SK-N-SH (cell line): ENCODE measurements around the gene NAV2. TPM values are rescaled to one million over a fixed set of nuclear protein-coding genes. Genes with fewer than 3 reads are reported as not detected.

Experiments
- CTCF ChIA-PET: fragments of 300-600, 350-600 bp; formaldehyde crosslinking; extraction: SDS; loops from one replicate; lab custom pipeline; 2021; lab: Yijun Ruan, JAX
- POLR2A ChIA-PET: fragments of 350-600 bp; sonication (Branson Sonifier 250); formaldehyde crosslinking; extraction: SDS; loops from one replicate; lab custom pipeline; 2020; ENCODE audit warnings: antibody characterized with exemption, inconsistent platforms; lab: Yijun Ruan, JAX
- DNase-seq: peaks from one replicate; pipeline ENCODE4 v3.0.0; 2012
- H2AFZ ChIP-seq: fragments of 200-600 bp; sonication (generic); 2 replicates; pipeline ENCODE4 v1.8.1; 2016; ENCODE audit warnings: antibody characterized with exemption, mild to moderate bottlenecking, low read depth
- H3F3A ChIP-seq: fragments of 200-600 bp; sonication (generic); replicated peaks from 2 replicates; pipeline ENCODE3; 2016; ENCODE audit warnings: antibody characterized with exemption, mild to moderate bottlenecking; ENCODE audit not compliant: insufficient read depth
- H3K27ac ChIP-seq, 2 experiments: fragments of 200-500 bp in 1 of 2; fragments of 200-600 bp in 1 of 2; sonication (Bioruptor generic) in 1 of 2; sonication (generic), shearing (Covaris generic) in 1 of 2; 2 replicates each; pipeline versions ENCODE4 v1.5.1 to v1.6.1; 2014 to 2016; ENCODE audit warnings: low read depth in 2 of 2, inconsistent platforms in 1 of 2, low read length in 1 of 2, mild to moderate bottlenecking in 1 of 2, mixed read lengths in 1 of 2
- H3K27me3 ChIP-seq: fragments of 200-600 bp; sonication (generic), shearing (Covaris generic); 2 replicates; pipeline ENCODE4 v1.6.1; 2016; ENCODE audit warnings: mixed run types; ENCODE audit not compliant: insufficient read depth
- H3K36me3 ChIP-seq, 2 experiments: fragments of 200-500 bp in 1 of 2; fragments of 200-600 bp in 1 of 2; sonication (Bioruptor generic) in 1 of 2; sonication (generic) in 1 of 2; replicated peaks in 1 of 2; 2 replicates each; pipeline versions ENCODE3 to v1.5.1; 2014 to 2016; ENCODE audit warnings: low read length in 1 of 2, mild to moderate bottlenecking in 1 of 2; ENCODE audit not compliant: insufficient read depth in 2 of 2, control insufficient read depth in 1 of 2
- H3K4me1 ChIP-seq, 2 experiments: fragments of 200-500 bp in 1 of 2; fragments of 200-600 bp in 1 of 2; sonication (Bioruptor generic) in 1 of 2; sonication (generic), shearing (Covaris generic) in 1 of 2; 2 replicates each; pipeline versions ENCODE4 v1.5.1 to v1.6.1; 2014 to 2016; ENCODE audit warnings: low read depth in 1 of 2, low read length in 1 of 2, mixed run types in 1 of 2; ENCODE audit not compliant: insufficient read depth in 2 of 2, control insufficient read depth in 1 of 2
- H3K4me2 ChIP-seq: fragments of 200-600 bp; sonication (generic), shearing (Covaris generic); 2 replicates; pipeline ENCODE4 v1.6.1; 2017; ENCODE audit warnings: mixed run types
- H3K4me3 ChIP-seq, 2 experiments: fragments of 200-500 bp in 1 of 2; fragments of 200-600 bp in 1 of 2; sonication (Bioruptor generic) in 1 of 2; sonication (generic), shearing (Covaris generic) in 1 of 2; 2 replicates each; pipeline versions ENCODE4 v1.5.1 to v1.8.1; 2014 to 2016; ENCODE audit warnings: low read depth in 2 of 2, inconsistent platforms in 1 of 2, low read length in 1 of 2, mild to moderate bottlenecking in 1 of 2, mixed read lengths in 1 of 2, moderate library complexity in 1 of 2
- H3K79me2 ChIP-seq: fragments of 200-600 bp; sonication (generic); 2 replicates; pipeline ENCODE4 v1.8.1; 2017; ENCODE audit warnings: mild to moderate bottlenecking; ENCODE audit not compliant: insufficient read depth
- H3K9ac ChIP-seq: fragments of 200-600 bp; sonication (generic); 2 replicates; pipeline ENCODE4 v1.6.1; 2017; ENCODE audit warnings: mixed run types
- H3K9me2 ChIP-seq: fragments of 200-600 bp; sonication (generic); 2 replicates; pipeline ENCODE4 v1.6.1; 2017; ENCODE audit warnings: mixed run types
- H3K9me3 ChIP-seq: fragments of 200-600 bp; sonication (generic); 2 replicates; pipeline ENCODE4 v1.6.1; 2017; ENCODE audit warnings: mixed run types, mild to moderate bottlenecking, moderate library complexity
- H4K20me1 ChIP-seq: fragments of 200-600 bp; sonication (generic); 2 replicates; pipeline ENCODE4 v1.6.1; 2017; ENCODE audit warnings: mild to moderate bottlenecking, mixed run types; ENCODE audit not compliant: insufficient read depth
- CHD2 ChIP-seq: fragments of 150-350 bp; IDR thresholded peaks from 2 replicates; pipeline ENCODE4 v1.6.1; 2018; ENCODE audit warnings: low read length; ENCODE audit not compliant: partially characterized antibody
- CTCF ChIP-seq: fragments of 200-600 bp; sonication (generic); IDR thresholded peaks from 2 replicates; pipeline ENCODE4 v1.6.1; 2017; ENCODE audit warnings: antibody characterized with exemption, mild to moderate bottlenecking, moderate library complexity
- ELF1 ChIP-seq: IDR thresholded peaks from 2 replicates; pipeline ENCODE4 v1.4.0; 2012
- EP300 ChIP-seq, 2 experiments: IDR thresholded peaks; 2 replicates each; pipeline versions ENCODE4 v1.4.0 to v1.6.1; 2012; ENCODE audit warnings: borderline replicate concordance in 1 of 2, low read depth in 1 of 2, low read length in 1 of 2
- EZH2phosphoT487 ChIP-seq: fragments of 200-600 bp; sonication (generic); IDR thresholded peaks from 2 replicates; pipeline ENCODE4 v1.6.1; 2017; ENCODE audit warnings: low read depth, mixed run types, mild to moderate bottlenecking, antibody characterized with exemption, moderate library complexity, borderline replicate concordance
- JUND ChIP-seq: IDR thresholded peaks from 2 replicates; pipeline ENCODE4 v1.4.0; 2012
- PBX3 ChIP-seq: IDR thresholded peaks from 2 replicates; pipeline ENCODE4; 2012
- REST ChIP-seq: IDR thresholded peaks from 2 replicates; pipeline ENCODE4 v1.6.1; 2012; ENCODE audit warnings: mild to moderate bottlenecking, low read depth, low read length, moderate library complexity
- RFX5 ChIP-seq: IDR thresholded peaks from 2 replicates; pipeline ENCODE4 v1.6.1; 2012; ENCODE audit warnings: mild to moderate bottlenecking, improper control_type of control experiment, low read length
- SMC3 ChIP-seq: IDR thresholded peaks from 2 replicates; pipeline ENCODE4 v1.6.1; 2012; ENCODE audit warnings: low read depth, low read length, improper control_type of control experiment
- USF1 ChIP-seq: IDR thresholded peaks from 2 replicates; pipeline ENCODE4 v1.4.0; 2012; ENCODE audit warnings: low read depth, borderline replicate concordance
- ZBTB33 ChIP-seq: IDR thresholded peaks from 2 replicates; pipeline ENCODE4 v1.4.0; 2012; ENCODE audit warnings: low read depth, borderline replicate concordance
- WGBS: methylation state at CpG from one replicate; pipeline ENCODE4 v1.1.6; 2017; ENCODE audit warnings: low lambda C conversion rate; 5-methylcytosine and 5-hydroxymethylcytosine counted together
- polyA plus RNA-seq, 3 experiments: library from polyadenylated mRNA; depleted of rRNA; stranded (reverse); fragments of >200 nt; gene quantifications; 2 replicates each; pipeline ENCODE4 v1.2.3, GENCODE V29; 2012

Gene NAV2
- polyA plus RNA-seq, 1 of the 3 experiments (the other 2 are of a cell fraction) = 26.2 TPM

- H3K27ac ChIP-seq = no peak overlapping the region
- no peak overlapping the region for H3K9ac ChIP-seq
- no peaks in the 10 kb centered on the region for H3K9me2 ChIP-seq
- DNase-seq = no peak
- H3K4me2 ChIP-seq = no peak overlapping the region
- no peaks in the 10 kb centered on the region for H3K9me3 ChIP-seq
- peaks cover 19% of the 10 kb centered on the region for H3F3A ChIP-seq
- CTCF ChIA-PET = interaction anchor here (1.6 kb wide), 1 partner anchor 8 kb away, joined by 3 read pairs; no protein-coding TSS in a partner anchor
- no peaks in the 10 kb centered on the region for H3K27me3 ChIP-seq
- peaks cover 12 to 32% of the 10 kb centered on the region in 2 experiments; a peak in 1 of 4 replicates for H3K4me1 ChIP-seq
- WGBS = 99% methylated on average over 3 of the region's 3 CpGs
- H4K20me1 ChIP-seq = peaks cover 98% of the 10 kb centered on the region
- POLR2A ChIA-PET = no interaction called here
- no peak overlapping the region for H2AFZ ChIP-seq
- H3K4me3 ChIP-seq = no peak overlapping the region
- H3K36me3 ChIP-seq = peaks cover 7 to 21% of the 10 kb centered on the region in 2 experiments
- peaks cover 100% of the 10 kb centered on the region for H3K79me2 ChIP-seq
- TF ChIP-seq SMC3 (no peak), REST (no peak), ZBTB33 (no peak), RFX5 (no peak), EZH2phosphoT487 (no peak), CHD2 (no peak), ELF1 (no peak), EP300 (IDR thresholded peaks at IDR 0.05; ENCODE audit: borderline replicate concordance in 1 of 2, low read depth in 1 of 2, low read length in 1 of 2) (no peak), JUND (no peak)
Observed at GRCh38 chr11:19818619-19819018, 106.0 kb downstream of the NAV2 start.

GRCh38 chr11:19819148-19819547 lies 106.5 kb downstream of the NAV2 start:
- Histone ChIP-seq H3K79me2 (peaks cover 100% of the 10 kb centered on the region), H3K9ac (no peak overlapping the region), H3F3A (peaks cover 22% of the 10 kb centered on the region), H3K27ac (no peak overlapping the region; a peak in 1 of 4 replicates), H3K4me1 (peaks cover 12 to 26% of the 10 kb centered on the region in 2 experiments; a peak in 1 of 4 replicates), H3K27me3 (no peaks in the 10 kb centered on the region), H4K20me1 (peaks cover 98% of the 10 kb centered on the region), H3K4me2 (no peak overlapping the region), H3K9me3 (no peaks in the 10 kb centered on the region), H3K9me2 (no peaks in the 10 kb centered on the region), H3K36me3 (peaks cover 7 to 21% of the 10 kb centered on the region in 2 experiments), H3K4me3 (no peak overlapping the region), H2AFZ (no peak overlapping the region)
- CTCF ChIA-PET = interaction anchor here (1.6 kb wide), 1 partner anchor 9 kb away, joined by 3 read pairs; no protein-coding TSS in a partner anchor
- POLR2A ChIA-PET = no interaction called here
- 77% methylated on average over 2 of the region's 2 CpGs for WGBS
- DNase-seq = no peak
- TF ChIP-seq REST (no peak), EZH2phosphoT487 (no peak), PBX3 (no peak), ELF1 (no peak), CTCF (no peak), RFX5 (no peak), USF1 (no peak)
